Mesenchymal stem cell (in vitro differentiated cells and primary cell): Measurements from ENCODE around the gene ARL2BP.

ENCODE experiments used
- DNase-seq: peaks from one replicate; pipeline ENCODE4 v3.0.0-alpha.2; 2013
- H2AFZ ChIP-seq: one replicate; pipeline ENCODE4 v1.6.1; 2013; ENCODE audit warnings: low read depth, mild to moderate bottlenecking, control low read depth, inconsistent platforms, low read length, moderate library complexity
- H2AK5ac ChIP-seq: 2 replicates; pipeline ENCODE4 v1.6.1; 2013; ENCODE audit warnings: low read length, moderate library complexity, mild to moderate bottlenecking, inconsistent platforms; ENCODE audit not compliant: severe bottlenecking
- H2BK120ac ChIP-seq: one replicate; pipeline ENCODE4 v1.6.1; 2013; ENCODE audit warnings: low read depth, mild to moderate bottlenecking, inconsistent platforms, low read length, moderate library complexity
- H2BK12ac ChIP-seq, 2 experiments: one replicate each; pipeline ENCODE4 v1.6.1; 2013; ENCODE audit warnings: inconsistent platforms in 2 of 2, low read length in 2 of 2, mild to moderate bottlenecking in 2 of 2, moderate library complexity in 2 of 2, control low read depth in 1 of 2
- H2BK15ac ChIP-seq: one replicate; pipeline ENCODE4 v1.6.1; 2013; ENCODE audit warnings: mild to moderate bottlenecking, low read depth, inconsistent platforms; ENCODE audit not compliant: poor library complexity, severe bottlenecking
- H2BK5ac ChIP-seq: 2 replicates; pipeline ENCODE4 v1.6.1; 2013; ENCODE audit warnings: low read depth, mild to moderate bottlenecking, low read length, control low read depth, inconsistent platforms; ENCODE audit not compliant: poor library complexity, severe bottlenecking
- H3K14ac ChIP-seq, 2 experiments: one replicate each; pipeline ENCODE4 v1.6.1; 2013; ENCODE audit warnings: inconsistent platforms in 2 of 2, low read length in 2 of 2, control low read depth in 1 of 2, mild to moderate bottlenecking in 1 of 2, moderate library complexity in 1 of 2
- H3K18ac ChIP-seq, 2 experiments: one replicate each; pipeline ENCODE4 v1.6.1; 2013; ENCODE audit warnings: inconsistent platforms in 2 of 2, low read length in 2 of 2, control low read depth in 1 of 2, low read depth in 1 of 2, mild to moderate bottlenecking in 1 of 2
- H3K23ac ChIP-seq, 2 experiments: one replicate each; pipeline ENCODE4 v1.6.1; 2013; ENCODE audit warnings: inconsistent platforms in 2 of 2, low read length in 2 of 2, mild to moderate bottlenecking in 2 of 2, moderate library complexity in 2 of 2, control low read depth in 1 of 2
- H3K27ac ChIP-seq: 2 replicates; pipeline ENCODE4 v1.5.1; 2013; ENCODE audit warnings: mild to moderate bottlenecking, moderate library complexity, low read length, control low read depth, inconsistent platforms; ENCODE audit not compliant: poor library complexity, severe bottlenecking
- H3K27me3 ChIP-seq, 2 experiments: 2 replicates each; pipeline versions ENCODE4 v1.6.1 to v1.7.0; 2013; ENCODE audit warnings: low read length in 2 of 2, mild to moderate bottlenecking in 2 of 2, moderate library complexity in 2 of 2, control low read depth in 1 of 2, inconsistent platforms in 1 of 2; ENCODE audit not compliant: control insufficient read depth in 1 of 2, insufficient read depth in 1 of 2
- H3K36me3 ChIP-seq, 2 experiments: 2 replicates each; pipeline versions ENCODE4 v1.6.1 to v1.7.0; 2013; ENCODE audit warnings: low read length in 2 of 2, control low read depth in 1 of 2, inconsistent platforms in 1 of 2, low read depth in 1 of 2, mild to moderate bottlenecking in 1 of 2; ENCODE audit not compliant: insufficient read depth in 2 of 2, control insufficient read depth in 1 of 2
- H3K4ac ChIP-seq, 2 experiments: one replicate each; pipeline ENCODE4 v1.6.1; 2013; ENCODE audit warnings: inconsistent platforms in 2 of 2, low read length in 2 of 2, mild to moderate bottlenecking in 2 of 2, moderate library complexity in 2 of 2, control low read depth in 1 of 2, low read depth in 1 of 2
- H3K4me1 ChIP-seq: 2 replicates; pipeline ENCODE4 v1.6.1; 2013; ENCODE audit warnings: low read depth, low read length, control low read depth; ENCODE audit not compliant: control insufficient read depth, insufficient read depth
- H3K4me2 ChIP-seq: 2 replicates; pipeline ENCODE4 v1.6.1; 2013; ENCODE audit warnings: low read length, mild to moderate bottlenecking, inconsistent platforms; ENCODE audit not compliant: poor library complexity, severe bottlenecking
- H3K4me3 ChIP-seq, 2 experiments: 2 replicates each; pipeline versions ENCODE4 v1.5.1 to v1.7.0; 2013; ENCODE audit warnings: low read length in 2 of 2, mild to moderate bottlenecking in 2 of 2, control low read depth in 1 of 2, low read depth in 1 of 2; ENCODE audit not compliant: insufficient read depth in 1 of 2
- H3K79me1 ChIP-seq: replicated peaks from 2 replicates; pipeline ENCODE4 v1.6.1; 2013; ENCODE audit warnings: mild to moderate bottlenecking, control low read depth, low read length, inconsistent platforms; ENCODE audit not compliant: poor library complexity, severe bottlenecking
- H3K9ac ChIP-seq: 2 replicates; pipeline ENCODE4 v1.7.0; 2013; ENCODE audit warnings: mild to moderate bottlenecking, low read length, moderate library complexity
- H3K9me3 ChIP-seq: 2 replicates; pipeline ENCODE4 v1.7.0; 2013; ENCODE audit warnings: mild to moderate bottlenecking, low read length; ENCODE audit not compliant: control insufficient read depth
- H4K8ac ChIP-seq: one replicate; pipeline ENCODE4 v1.6.1; 2013; ENCODE audit warnings: inconsistent platforms, mild to moderate bottlenecking, low read length, moderate library complexity
- H4K91ac ChIP-seq: one replicate; pipeline ENCODE4 v1.6.1; 2013; ENCODE audit warnings: mild to moderate bottlenecking, low read length, inconsistent platforms
- WGBS: methylation state at CpG from one replicate; pipeline ENCODE4 v1.1.7; 2013; ENCODE audit warnings: mixed read lengths; 5-methylcytosine and 5-hydroxymethylcytosine counted together

ARL2BP gene

DNA sequence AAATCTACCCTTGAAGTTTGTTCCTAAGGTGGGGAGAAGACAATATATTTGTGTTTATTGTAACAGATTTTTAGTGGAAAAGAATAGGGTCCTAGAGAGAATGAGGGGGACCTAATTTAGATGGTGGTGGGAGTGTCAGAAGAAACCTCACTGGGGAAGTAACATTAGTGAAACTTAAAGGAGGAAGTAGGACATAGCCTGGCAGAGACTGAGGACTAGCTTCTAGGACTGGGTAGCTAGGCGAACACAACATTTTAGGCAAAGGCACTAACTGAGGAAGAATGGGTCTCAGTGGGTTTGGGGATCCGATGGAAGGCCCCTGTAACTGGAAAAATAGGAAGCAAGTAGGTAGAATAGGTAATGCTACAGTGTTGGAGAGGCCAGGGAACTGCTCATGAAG, 4.2 kb upstream of the ARL2BP start:
- no peak overlapping the region for H2BK15ac ChIP-seq
- no peak overlapping the region for H3K18ac ChIP-seq
- H2BK12ac ChIP-seq = no peak overlapping the region
- H3K9me3 ChIP-seq = no peaks in the 10 kb centered on the region
- H4K91ac ChIP-seq = no peak overlapping the region
- H2BK120ac ChIP-seq = no peak overlapping the region
- no peak overlapping the region for H3K27ac ChIP-seq
- H3K4me1 ChIP-seq = no peaks in the 10 kb centered on the region
- no peak overlapping the region for H2AK5ac ChIP-seq
- H2BK5ac ChIP-seq = no peak overlapping the region
- H3K4ac ChIP-seq = no peak overlapping the region
- no peak overlapping the region for H3K4me3 ChIP-seq
- H3K36me3 ChIP-seq = peaks cover 5 to 40% of the 10 kb centered on the region in 2 experiments
- no peaks in the 10 kb centered on the region for H3K27me3 ChIP-seq
- H3K79me1 ChIP-seq = peaks cover 2% of the 10 kb centered on the region
- H3K14ac ChIP-seq = no peak overlapping the region
- no peak for DNase-seq
- no peak overlapping the region for H3K4me2 ChIP-seq
- H3K9ac ChIP-seq = no peak overlapping the region
- H4K8ac ChIP-seq = no peak overlapping the region
- no peak overlapping the region for H2AFZ ChIP-seq
- H3K23ac ChIP-seq = no peak overlapping the region
- 96% methylated on average over 2 of the region's 2 CpGs for WGBS

DNA sequence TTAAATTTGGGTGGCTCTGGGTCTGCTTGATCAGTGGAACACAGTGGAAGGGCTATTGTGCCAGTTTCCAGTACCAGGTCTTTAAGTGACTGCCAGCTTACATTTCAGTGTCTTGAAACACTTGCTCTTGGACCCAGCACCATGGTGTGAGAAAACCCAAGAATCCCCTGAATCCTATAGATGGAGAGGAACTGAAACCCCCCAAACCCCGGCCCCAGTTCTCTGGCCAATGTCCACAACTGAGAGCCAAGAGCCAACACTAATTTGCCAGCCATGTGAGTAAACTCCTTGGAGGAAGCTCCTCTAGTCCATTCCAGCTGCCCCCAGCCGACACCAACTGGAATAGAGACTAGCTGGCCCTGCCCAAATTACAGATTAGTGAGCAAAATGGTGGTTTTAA, 2.4 kb upstream of the ARL2BP start:
- Histone ChIP-seq H3K79me1 (peaks cover 8% of the 10 kb centered on the region), H3K4me1 (no peaks in the 10 kb centered on the region), H3K27me3 (no peaks in the 10 kb centered on the region), H4K91ac (no peak overlapping the region), H2BK5ac (no peak overlapping the region), H3K9me3 (no peaks in the 10 kb centered on the region), H3K36me3 (peaks cover 0 to 42% of the 10 kb centered on the region in 2 experiments), H3K4me2 (no peak overlapping the region), H3K23ac (no peak overlapping the region), H4K8ac (no peak overlapping the region), H2AK5ac (no peak overlapping the region), H3K4me3 (no peak overlapping the region), H3K18ac (no peak overlapping the region), H2BK120ac (no peak overlapping the region), H3K9ac (no peak overlapping the region), H3K4ac (peak overlapping the region in 1 of 2 experiments; percentile 15), H3K14ac (no peak overlapping the region), H2BK12ac (no peak overlapping the region), H2AFZ (no peak overlapping the region), H2BK15ac (no peak overlapping the region), H3K27ac (no peak overlapping the region)
- WGBS = 100% methylated on average over 2 of the region's 2 CpGs
- DNase-seq = no peak

DNA sequence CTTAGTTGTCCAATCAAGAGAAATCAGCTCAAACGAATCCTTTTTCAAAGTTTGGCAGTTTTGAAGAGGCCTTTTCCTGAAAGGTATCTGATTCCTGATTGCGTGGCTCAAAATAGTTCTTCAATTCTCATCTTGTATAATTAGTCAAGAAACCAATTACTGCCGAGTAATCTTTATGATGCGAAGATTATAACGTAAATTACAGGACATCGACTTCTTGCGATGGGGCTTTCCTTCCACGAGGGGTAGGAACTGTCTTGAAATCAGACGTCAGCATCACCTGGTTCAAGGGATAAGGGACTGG, 644 bp upstream of the ARL2BP start:
- H3K23ac ChIP-seq = no peak overlapping the region
- no peak overlapping the region for H4K91ac ChIP-seq
- no peak overlapping the region for H2AK5ac ChIP-seq
- H3K9me3 ChIP-seq = no peaks in the 10 kb centered on the region
- WGBS = 6% methylated on average over 8 of the region's 9 CpGs
- peaks cover 4 to 42% of the 10 kb centered on the region in 2 experiments for H3K36me3 ChIP-seq
- peak overlapping the region; percentile 39 for H2BK120ac ChIP-seq
- H3K14ac ChIP-seq = no peak overlapping the region
- no peak overlapping the region for H2BK5ac ChIP-seq
- H3K4me1 ChIP-seq = no peaks in the 10 kb centered on the region
- DNase-seq = no peak
- peak overlapping the region; percentile 81 for H3K27ac ChIP-seq
- H3K4me2 ChIP-seq = peak overlapping the region; percentile 80
- H3K18ac ChIP-seq = peak overlapping the region; percentile 6 to 59
- peaks cover 12% of the 10 kb centered on the region for H3K79me1 ChIP-seq
- H2BK12ac ChIP-seq = no peak overlapping the region
- no peak overlapping the region for H2BK15ac ChIP-seq
- H4K8ac ChIP-seq = peak overlapping the region; percentile 82
- H3K27me3 ChIP-seq = no peaks in the 10 kb centered on the region
- H2AFZ ChIP-seq = no peak overlapping the region
- H3K4ac ChIP-seq = peak overlapping the region in 1 of 2 experiments; percentile 19
- peak overlapping the region in 1 of 2 experiments; percentile 94 for H3K4me3 ChIP-seq
- peak overlapping the region; percentile 86 for H3K9ac ChIP-seq

DNA sequence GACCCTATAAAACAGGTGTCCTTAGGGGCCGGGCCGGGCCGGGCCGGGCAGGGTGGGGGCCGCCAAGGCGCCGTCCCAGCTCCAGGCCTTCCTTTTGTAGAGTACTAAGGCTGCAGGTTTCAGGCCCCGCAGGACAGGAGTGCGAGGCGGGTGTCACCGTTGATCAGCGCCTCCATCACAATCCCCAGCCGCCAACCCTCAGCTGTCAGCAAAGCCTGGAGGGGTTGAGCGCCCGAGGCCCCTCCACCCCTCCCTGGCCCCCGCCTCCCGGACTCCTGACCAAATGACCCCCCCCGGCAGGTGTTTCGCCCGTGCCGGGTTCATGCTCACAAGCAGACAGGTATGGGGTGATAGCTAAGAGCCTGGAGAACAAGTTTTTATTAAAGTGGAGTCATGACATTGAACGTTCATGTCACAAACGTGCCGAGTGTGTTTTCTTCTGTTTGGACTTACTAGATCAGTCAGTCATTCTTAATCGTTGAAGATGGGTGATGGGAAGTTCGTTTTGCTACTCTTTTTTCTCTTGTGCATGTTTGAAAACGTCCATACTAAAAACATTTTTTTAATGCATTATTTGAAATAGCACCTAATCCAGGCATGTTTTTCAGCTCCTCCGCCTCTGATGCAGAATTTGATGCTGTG, 534 bp downstream of the ARL2BP start:
- peak overlapping the region; percentile 73 to 98 for H3K4ac ChIP-seq
- H3K4me2 ChIP-seq = peak overlapping the region; percentile 73
- peak overlapping the region; percentile 96 for H4K8ac ChIP-seq
- no peaks in the 10 kb centered on the region for H3K4me1 ChIP-seq
- H3K79me1 ChIP-seq = peaks cover 13% of the 10 kb centered on the region
- peak overlapping the region; percentile 51 for H2BK5ac ChIP-seq
- no peaks in the 10 kb centered on the region for H3K9me3 ChIP-seq
- H3K27ac ChIP-seq = peak overlapping the region; percentile 72
- H2AK5ac ChIP-seq = no peak overlapping the region
- peak overlapping the region; percentile 86 for H3K9ac ChIP-seq
- peak overlapping the region; percentile 52 for H2BK15ac ChIP-seq
- H3K27me3 ChIP-seq = no peaks in the 10 kb centered on the region
- H3K18ac ChIP-seq = peak overlapping the region; percentile 91 to 95
- peak overlapping the region; percentile 90 to 100 for H3K14ac ChIP-seq
- peak; percentile 24 for DNase-seq
- peak overlapping the region; percentile 59 for H2AFZ ChIP-seq
- no peak overlapping the region for H2BK12ac ChIP-seq
- H4K91ac ChIP-seq = peak overlapping the region; percentile 83
- peaks cover 13 to 43% of the 10 kb centered on the region in 2 experiments for H3K36me3 ChIP-seq
- H3K4me3 ChIP-seq = peak overlapping the region; percentile 87 to 94
- H2BK120ac ChIP-seq = peak overlapping the region; percentile 84
- WGBS = 6% methylated on average over 21 of the region's 28 CpGs
- H3K23ac ChIP-seq = peak overlapping the region in 1 of 2 experiments; percentile 93
